Mesenchymal stem cell (in vitro differentiated cells and primary cell): ENCODE data around the gene RTL10.
A peak's percentile ranks its signal among the peaks of the same experiment; 100 is the strongest.

ENCODE experiments used
- DNase-seq: peaks from one replicate; pipeline ENCODE4 v3.0.0-alpha.2; 2013
- H2AFZ ChIP-seq: one replicate; pipeline ENCODE4 v1.6.1; 2013; ENCODE audit warnings: low read depth, mild to moderate bottlenecking, control low read depth, inconsistent platforms, low read length, moderate library complexity
- H2AK5ac ChIP-seq: 2 replicates; pipeline ENCODE4 v1.6.1; 2013; ENCODE audit warnings: low read length, moderate library complexity, mild to moderate bottlenecking, inconsistent platforms; ENCODE audit not compliant: severe bottlenecking
- H2BK120ac ChIP-seq: one replicate; pipeline ENCODE4 v1.6.1; 2013; ENCODE audit warnings: low read depth, mild to moderate bottlenecking, inconsistent platforms, low read length, moderate library complexity
- H2BK12ac ChIP-seq, 2 experiments: one replicate each; pipeline ENCODE4 v1.6.1; 2013; ENCODE audit warnings: inconsistent platforms in 2 of 2, low read length in 2 of 2, mild to moderate bottlenecking in 2 of 2, moderate library complexity in 2 of 2, control low read depth in 1 of 2
- H2BK15ac ChIP-seq: one replicate; pipeline ENCODE4 v1.6.1; 2013; ENCODE audit warnings: mild to moderate bottlenecking, low read depth, inconsistent platforms; ENCODE audit not compliant: poor library complexity, severe bottlenecking
- H2BK5ac ChIP-seq: 2 replicates; pipeline ENCODE4 v1.6.1; 2013; ENCODE audit warnings: low read depth, mild to moderate bottlenecking, low read length, control low read depth, inconsistent platforms; ENCODE audit not compliant: poor library complexity, severe bottlenecking
- H3K14ac ChIP-seq, 2 experiments: one replicate each; pipeline ENCODE4 v1.6.1; 2013; ENCODE audit warnings: inconsistent platforms in 2 of 2, low read length in 2 of 2, control low read depth in 1 of 2, mild to moderate bottlenecking in 1 of 2, moderate library complexity in 1 of 2
- H3K18ac ChIP-seq, 2 experiments: one replicate each; pipeline ENCODE4 v1.6.1; 2013; ENCODE audit warnings: inconsistent platforms in 2 of 2, low read length in 2 of 2, control low read depth in 1 of 2, low read depth in 1 of 2, mild to moderate bottlenecking in 1 of 2
- H3K23ac ChIP-seq, 2 experiments: one replicate each; pipeline ENCODE4 v1.6.1; 2013; ENCODE audit warnings: inconsistent platforms in 2 of 2, low read length in 2 of 2, mild to moderate bottlenecking in 2 of 2, moderate library complexity in 2 of 2, control low read depth in 1 of 2
- H3K27ac ChIP-seq: 2 replicates; pipeline ENCODE4 v1.5.1; 2013; ENCODE audit warnings: mild to moderate bottlenecking, moderate library complexity, low read length, control low read depth, inconsistent platforms; ENCODE audit not compliant: poor library complexity, severe bottlenecking
- H3K27me3 ChIP-seq, 2 experiments: 2 replicates each; pipeline versions ENCODE4 v1.6.1 to v1.7.0; 2013; ENCODE audit warnings: low read length in 2 of 2, mild to moderate bottlenecking in 2 of 2, moderate library complexity in 2 of 2, control low read depth in 1 of 2, inconsistent platforms in 1 of 2; ENCODE audit not compliant: control insufficient read depth in 1 of 2, insufficient read depth in 1 of 2
- H3K36me3 ChIP-seq, 2 experiments: 2 replicates each; pipeline versions ENCODE4 v1.6.1 to v1.7.0; 2013; ENCODE audit warnings: low read length in 2 of 2, control low read depth in 1 of 2, inconsistent platforms in 1 of 2, low read depth in 1 of 2, mild to moderate bottlenecking in 1 of 2; ENCODE audit not compliant: insufficient read depth in 2 of 2, control insufficient read depth in 1 of 2
- H3K4ac ChIP-seq, 2 experiments: one replicate each; pipeline ENCODE4 v1.6.1; 2013; ENCODE audit warnings: inconsistent platforms in 2 of 2, low read length in 2 of 2, mild to moderate bottlenecking in 2 of 2, moderate library complexity in 2 of 2, control low read depth in 1 of 2, low read depth in 1 of 2
- H3K4me1 ChIP-seq: 2 replicates; pipeline ENCODE4 v1.6.1; 2013; ENCODE audit warnings: low read depth, low read length, control low read depth; ENCODE audit not compliant: control insufficient read depth, insufficient read depth
- H3K4me2 ChIP-seq: 2 replicates; pipeline ENCODE4 v1.6.1; 2013; ENCODE audit warnings: low read length, mild to moderate bottlenecking, inconsistent platforms; ENCODE audit not compliant: poor library complexity, severe bottlenecking
- H3K4me3 ChIP-seq, 2 experiments: 2 replicates each; pipeline versions ENCODE4 v1.5.1 to v1.7.0; 2013; ENCODE audit warnings: low read length in 2 of 2, mild to moderate bottlenecking in 2 of 2, control low read depth in 1 of 2, low read depth in 1 of 2; ENCODE audit not compliant: insufficient read depth in 1 of 2
- H3K79me1 ChIP-seq: replicated peaks from 2 replicates; pipeline ENCODE4 v1.6.1; 2013; ENCODE audit warnings: mild to moderate bottlenecking, control low read depth, low read length, inconsistent platforms; ENCODE audit not compliant: poor library complexity, severe bottlenecking
- H3K9ac ChIP-seq: 2 replicates; pipeline ENCODE4 v1.7.0; 2013; ENCODE audit warnings: mild to moderate bottlenecking, low read length, moderate library complexity
- H3K9me3 ChIP-seq: 2 replicates; pipeline ENCODE4 v1.7.0; 2013; ENCODE audit warnings: mild to moderate bottlenecking, low read length; ENCODE audit not compliant: control insufficient read depth
- H4K8ac ChIP-seq: one replicate; pipeline ENCODE4 v1.6.1; 2013; ENCODE audit warnings: inconsistent platforms, mild to moderate bottlenecking, low read length, moderate library complexity
- H4K91ac ChIP-seq: one replicate; pipeline ENCODE4 v1.6.1; 2013; ENCODE audit warnings: mild to moderate bottlenecking, low read length, inconsistent platforms
- WGBS: methylation state at CpG from one replicate; pipeline ENCODE4 v1.1.7; 2013; ENCODE audit warnings: mixed read lengths; 5-methylcytosine and 5-hydroxymethylcytosine counted together

RTL10 gene

DNA sequence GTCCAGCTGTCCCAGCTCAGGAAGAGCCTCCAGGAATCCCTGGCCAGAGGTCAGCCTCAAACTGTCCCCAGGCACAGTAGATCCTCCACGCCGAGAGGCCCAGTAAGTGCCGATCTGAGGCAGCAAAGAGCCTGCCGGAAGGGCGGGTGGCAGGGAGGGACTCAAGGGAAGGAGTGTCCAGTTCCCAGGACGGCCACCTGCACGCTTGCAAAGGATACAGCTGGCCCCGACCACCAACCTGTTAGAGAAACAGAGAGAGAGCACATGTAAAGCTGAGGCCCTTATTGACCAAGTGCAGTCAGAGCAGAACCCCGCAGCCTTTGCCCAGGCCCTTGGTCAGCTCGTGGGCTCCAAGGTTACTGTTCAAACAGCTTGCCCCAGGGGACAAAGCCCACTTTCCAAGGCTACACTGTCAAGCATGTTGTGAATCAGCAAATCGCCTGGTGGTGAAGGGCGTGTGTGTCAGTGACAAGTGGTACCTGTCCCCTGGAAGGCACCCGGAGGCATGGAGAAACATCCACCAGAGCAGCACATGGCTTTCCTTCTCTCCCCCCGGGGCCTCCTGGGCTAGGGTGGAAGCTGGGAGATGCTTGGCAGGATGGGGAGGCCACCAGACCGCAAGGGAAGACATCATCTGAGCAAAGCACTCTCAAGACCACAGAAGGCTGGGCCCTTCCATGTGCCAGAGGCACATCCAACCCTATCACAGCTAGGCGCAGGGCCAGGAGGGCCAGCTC lies 44.3 kb upstream of the RTL10 start:
- no peak overlapping the region for H3K27ac ChIP-seq
- no peak overlapping the region for H3K9ac ChIP-seq
- H3K4ac ChIP-seq: peak overlapping the region in 1 of 2 experiments; percentile 11
- no peak overlapping the region for H2AK5ac ChIP-seq
- no peak overlapping the region for H2BK15ac ChIP-seq
- H3K4me1 ChIP-seq: peaks cover 24% of the 10 kb centered on the region
- H3K4me3 ChIP-seq: no peak overlapping the region
- H2AFZ ChIP-seq: no peak overlapping the region
- no peak overlapping the region for H3K14ac ChIP-seq
- H2BK120ac ChIP-seq: no peak overlapping the region
- no peak overlapping the region for H3K18ac ChIP-seq
- no peak overlapping the region for H2BK5ac ChIP-seq
- 89% methylated on average over 15 of the region's 16 CpGs for WGBS
- H3K79me1 ChIP-seq: no peaks in the 10 kb centered on the region
- no peak overlapping the region for H2BK12ac ChIP-seq
- no peak for DNase-seq
- H3K4me2 ChIP-seq: no peak overlapping the region
- H3K23ac ChIP-seq: no peak overlapping the region
- H3K27me3 ChIP-seq: no peaks in the 10 kb centered on the region
- no peak overlapping the region for H4K91ac ChIP-seq
- peaks cover 24 to 38% of the 10 kb centered on the region in 2 experiments for H3K36me3 ChIP-seq
- no peak overlapping the region for H4K8ac ChIP-seq
- no peaks in the 10 kb centered on the region for H3K9me3 ChIP-seq

DNA sequence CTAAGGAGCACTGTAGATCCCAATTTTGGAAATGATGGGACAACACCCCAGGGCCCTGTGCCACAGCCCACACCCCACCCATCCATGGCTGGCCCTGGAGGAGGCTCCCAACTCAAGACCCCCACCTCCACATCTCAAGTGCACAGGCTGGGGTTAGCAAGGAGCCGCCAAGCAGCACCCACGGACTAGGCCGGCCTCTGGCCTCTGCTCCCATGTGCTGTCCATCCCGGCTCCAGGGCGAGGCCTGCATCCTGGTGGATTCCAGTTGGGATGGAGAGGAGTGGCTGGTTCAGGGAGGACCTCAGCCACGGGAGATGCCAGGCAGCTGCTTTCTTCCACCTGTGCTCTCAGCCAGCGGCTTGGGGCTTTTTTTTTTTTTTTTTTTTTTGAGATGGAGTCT lies 43.5 kb upstream of the RTL10 start:
- H3K18ac ChIP-seq: no peak overlapping the region
- no peak overlapping the region for H3K9ac ChIP-seq
- H2AFZ ChIP-seq: no peak overlapping the region
- peaks cover 28 to 42% of the 10 kb centered on the region in 2 experiments for H3K36me3 ChIP-seq
- WGBS: 93% methylated on average over 7 of the region's 7 CpGs
- no peaks in the 10 kb centered on the region for H3K27me3 ChIP-seq
- no peak overlapping the region for H3K27ac ChIP-seq
- H3K4me3 ChIP-seq: no peak overlapping the region
- peaks cover 20% of the 10 kb centered on the region for H3K4me1 ChIP-seq
- H2AK5ac ChIP-seq: no peak overlapping the region
- H2BK15ac ChIP-seq: no peak overlapping the region
- DNase-seq: no peak
- no peaks in the 10 kb centered on the region for H3K9me3 ChIP-seq
- no peaks in the 10 kb centered on the region for H3K79me1 ChIP-seq
- H3K14ac ChIP-seq: no peak overlapping the region
- no peak overlapping the region for H3K4ac ChIP-seq
- no peak overlapping the region for H2BK12ac ChIP-seq
- no peak overlapping the region for H4K8ac ChIP-seq
- H2BK120ac ChIP-seq: no peak overlapping the region
- no peak overlapping the region for H3K4me2 ChIP-seq
- H4K91ac ChIP-seq: no peak overlapping the region
- no peak overlapping the region for H2BK5ac ChIP-seq
- H3K23ac ChIP-seq: no peak overlapping the region

DNA sequence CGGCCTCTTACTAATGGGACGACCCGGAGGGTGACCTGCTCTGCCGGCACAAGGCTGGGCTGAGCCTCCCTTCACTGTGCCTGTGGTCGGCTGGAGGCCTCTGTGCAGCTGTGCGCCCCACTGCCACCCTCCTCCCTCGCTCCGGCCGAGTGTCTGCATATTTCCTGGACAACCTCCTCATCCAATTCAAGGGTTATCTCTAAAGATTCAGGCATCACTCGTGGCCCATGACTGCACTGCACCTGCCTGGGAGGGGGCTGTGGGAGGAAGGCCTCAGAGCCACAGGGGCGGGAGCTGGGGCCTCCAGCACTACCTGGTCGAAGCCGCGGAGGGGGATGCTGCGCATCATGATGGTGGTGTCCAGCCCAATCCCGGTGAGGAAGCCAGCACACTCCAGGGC lies 43.1 kb upstream of the RTL10 start:
- Histone ChIP-seq H3K79me1 (no peaks in the 10 kb centered on the region), H3K4me2 (no peak overlapping the region), H2AK5ac (no peak overlapping the region), H3K4me1 (peaks cover 21% of the 10 kb centered on the region), H2BK15ac (no peak overlapping the region), H3K14ac (peak overlapping the region in 1 of 2 experiments; percentile 35), H2BK5ac (no peak overlapping the region), H3K4me3 (no peak overlapping the region), H3K27me3 (no peaks in the 10 kb centered on the region), H3K4ac (no peak overlapping the region), H2AFZ (no peak overlapping the region), H3K9ac (no peak overlapping the region), H3K36me3 (peaks cover 28 to 43% of the 10 kb centered on the region in 2 experiments), H4K91ac (no peak overlapping the region), H3K27ac (no peak overlapping the region), H2BK12ac (no peak overlapping the region), H3K23ac (no peak overlapping the region), H3K9me3 (no peaks in the 10 kb centered on the region), H4K8ac (no peak overlapping the region), H3K18ac (no peak overlapping the region), H2BK120ac (no peak overlapping the region)
- WGBS: 94% methylated on average over 16 of the region's 16 CpGs
- no peak for DNase-seq

DNA sequence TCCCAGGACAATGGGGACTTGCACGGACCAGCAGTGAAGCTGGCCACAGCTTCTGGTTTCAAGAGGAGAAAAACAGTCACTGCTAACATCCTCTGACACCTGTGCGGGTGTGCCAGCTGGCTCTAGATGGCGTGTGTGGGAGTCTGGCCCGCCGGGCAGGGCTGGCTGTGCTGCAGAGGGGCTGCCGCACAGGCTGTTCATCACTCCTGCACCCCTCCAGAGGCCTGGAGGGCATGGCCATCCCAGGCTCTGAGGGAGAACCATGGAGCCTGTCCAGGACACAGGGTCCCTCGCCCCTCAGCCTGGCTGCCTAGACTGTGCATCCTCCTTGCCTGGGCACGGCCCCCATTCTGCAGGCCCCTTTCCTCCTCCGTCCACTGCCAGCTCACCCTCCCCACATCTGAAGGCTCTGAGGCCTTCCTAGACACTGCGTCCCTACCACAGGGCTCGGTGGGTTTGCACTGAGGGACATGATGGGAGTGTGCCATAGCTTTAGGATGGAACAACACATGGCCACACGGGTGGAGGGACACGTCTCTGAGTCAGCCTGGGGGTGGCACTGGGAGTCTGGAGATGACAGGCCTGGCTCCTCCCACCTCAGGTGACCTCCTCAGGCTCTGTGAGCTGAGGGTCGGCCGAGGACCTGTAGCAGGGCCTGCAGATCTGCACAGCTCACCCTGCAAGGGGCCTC lies 42.1 kb upstream of the RTL10 start:
- H2BK12ac ChIP-seq: no peak overlapping the region
- H4K91ac ChIP-seq: peak overlapping the region; percentile 52
- H2AFZ ChIP-seq: no peak overlapping the region
- H3K27ac ChIP-seq: no peak overlapping the region
- no peaks in the 10 kb centered on the region for H3K27me3 ChIP-seq
- peaks cover 25 to 43% of the 10 kb centered on the region in 2 experiments for H3K36me3 ChIP-seq
- H3K14ac ChIP-seq: peak overlapping the region in 1 of 2 experiments; percentile 59
- H2BK15ac ChIP-seq: no peak overlapping the region
- H2BK120ac ChIP-seq: no peak overlapping the region
- H3K4ac ChIP-seq: no peak overlapping the region
- H2AK5ac ChIP-seq: no peak overlapping the region
- peak overlapping the region; percentile 1 for H4K8ac ChIP-seq
- DNase-seq: no peak
- no peaks in the 10 kb centered on the region for H3K9me3 ChIP-seq
- H3K18ac ChIP-seq: peak overlapping the region in 1 of 2 experiments; percentile 14
- H3K79me1 ChIP-seq: no peaks in the 10 kb centered on the region
- H3K4me3 ChIP-seq: no peak overlapping the region
- peaks cover 23% of the 10 kb centered on the region for H3K4me1 ChIP-seq
- no peak overlapping the region for H2BK5ac ChIP-seq
- H3K4me2 ChIP-seq: no peak overlapping the region
- WGBS: 92% methylated on average over 15 of the region's 15 CpGs
- peak overlapping the region in 1 of 2 experiments; percentile 40 for H3K23ac ChIP-seq
- no peak overlapping the region for H3K9ac ChIP-seq
